Stimulated activated CD8-positive, alpha-beta memory T cell treated with anti-CD3 and anti-CD28 coated beads, Interleukin-2, amount 100 ng/mL, for 1 hour (primary cell): Measurements from ENCODE around the gene IL2RG.
A peak's percentile ranks its signal among the peaks of the same experiment; 100 is the strongest.

Experiments used
- DNase-seq, 2 donors: peaks; one replicate each; pipeline ENCODE4 v3.0.0-alpha.2; 2020; ENCODE audit warnings: low read depth in 2 of 2

The IL2RG gene

GRCh38 chrX:71107762-71108360, 3.5 kb downstream of the IL2RG start:
- no peak for DNase-seq

GRCh38 chrX:71107245-71107644, 4.1 kb downstream of the IL2RG start:
- no peak for DNase-seq

- DNase-seq, result no peak
Measured at GRCh38 chrX:71106427-71106826, 5.0 kb downstream of the IL2RG start, which contains the start of gene CXorf65. CXorf65 (minus strand) TSS chrX:71106740; CDS start chrX:71106556, 184 bp downstream.

GRCh38 chrX:71105628-71106027, 5.7 kb downstream of the IL2RG start:
- DNase-seq, result no peak

- DNase-seq, result no peak
Measured at GRCh38 chrX:71103110-71103983, 8.0 kb downstream of the IL2RG start.

DNA sequence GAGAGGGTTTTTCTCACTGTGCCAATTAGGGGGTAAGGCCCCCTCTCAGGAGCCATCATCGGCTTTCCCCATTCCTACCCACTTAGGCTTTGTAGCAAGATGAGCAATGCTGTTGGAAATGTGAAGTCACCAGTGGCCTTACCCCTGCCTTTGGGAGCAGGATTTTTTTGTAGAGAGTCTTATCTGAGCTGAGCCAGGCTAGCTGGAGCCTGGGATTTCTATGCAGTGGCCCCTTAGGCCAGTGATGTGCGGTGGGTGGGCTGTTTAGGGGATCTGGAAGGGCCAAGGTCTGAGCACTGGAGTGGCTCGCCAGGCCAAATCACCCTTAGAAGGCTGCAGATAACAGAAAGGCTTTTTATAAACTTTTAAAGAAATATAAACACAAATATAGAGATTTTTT, 9.1 kb downstream of the IL2RG start:
- no peak for DNase-seq

DNA sequence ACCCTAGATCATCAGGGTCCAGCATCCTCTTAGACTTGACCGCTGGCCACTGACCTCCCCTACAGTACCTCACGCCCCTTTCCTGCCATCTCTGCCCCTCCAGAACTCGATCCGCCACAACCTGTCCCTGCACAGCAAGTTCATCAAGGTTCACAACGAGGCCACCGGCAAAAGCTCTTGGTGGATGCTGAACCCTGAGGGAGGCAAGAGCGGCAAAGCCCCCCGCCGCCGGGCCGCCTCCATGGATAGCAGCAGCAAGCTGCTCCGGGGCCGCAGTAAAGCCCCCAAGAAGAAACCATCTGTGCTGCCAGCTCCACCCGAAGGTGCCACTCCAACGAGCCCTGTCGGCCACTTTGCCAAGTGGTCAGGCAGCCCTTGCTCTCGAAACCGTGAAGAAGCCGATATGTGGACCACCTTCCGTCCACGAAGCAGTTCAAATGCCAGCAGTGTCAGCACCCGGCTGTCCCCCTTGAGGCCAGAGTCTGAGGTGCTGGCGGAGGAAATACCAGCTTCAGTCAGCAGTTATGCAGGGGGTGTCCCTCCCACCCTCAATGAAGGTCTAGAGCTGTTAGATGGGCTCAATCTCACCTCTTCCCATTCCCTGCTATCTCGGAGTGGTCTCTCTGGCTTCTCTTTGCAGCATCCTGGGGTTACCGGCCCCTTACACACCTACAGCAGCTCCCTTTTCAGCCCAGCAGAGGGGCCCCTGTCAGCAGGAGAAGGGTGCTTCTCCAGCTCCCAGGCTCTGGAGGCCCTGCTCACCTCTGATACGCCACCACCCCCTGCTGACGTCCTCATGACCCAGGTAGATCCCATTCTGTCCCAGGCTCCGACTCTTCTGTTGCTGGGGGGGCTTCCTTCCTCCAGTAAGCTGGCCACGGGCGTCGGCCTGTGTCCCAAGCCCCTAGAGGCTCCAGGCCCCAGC, 10.5 kb downstream of the IL2RG start:
- no peak for DNase-seq

GRCh38 chrX:71099736-71100135, 11.6 kb downstream of the IL2RG start:
- no peak for DNase-seq

DNA sequence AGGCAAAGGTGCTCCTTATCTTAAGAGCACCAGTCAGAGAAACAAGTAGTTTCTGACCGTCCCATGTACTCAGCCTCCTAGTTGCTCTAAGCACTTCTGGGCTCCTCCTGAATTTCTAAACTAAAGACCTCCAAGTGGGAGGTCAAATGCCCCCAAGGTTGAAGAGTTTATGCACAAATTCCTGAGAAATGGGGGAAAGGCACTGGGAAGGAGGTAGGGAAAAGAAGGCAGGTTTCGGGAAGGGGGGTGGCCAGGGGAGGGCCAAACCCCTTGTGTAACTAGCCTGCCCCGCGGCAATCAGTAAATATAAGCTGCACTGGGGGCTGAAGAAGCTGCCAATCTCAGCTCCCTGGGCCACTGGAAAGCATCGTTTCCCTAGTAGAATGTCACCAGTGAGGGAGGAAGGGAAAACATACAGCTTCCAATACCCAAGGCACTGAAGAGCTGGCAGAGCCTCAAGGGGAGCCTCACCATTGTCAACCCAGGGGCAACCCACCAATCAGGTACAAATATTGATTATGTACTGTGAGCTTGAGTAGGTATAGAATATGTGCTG, 12.3 kb downstream of the IL2RG start:
- no peak for DNase-seq

DNA sequence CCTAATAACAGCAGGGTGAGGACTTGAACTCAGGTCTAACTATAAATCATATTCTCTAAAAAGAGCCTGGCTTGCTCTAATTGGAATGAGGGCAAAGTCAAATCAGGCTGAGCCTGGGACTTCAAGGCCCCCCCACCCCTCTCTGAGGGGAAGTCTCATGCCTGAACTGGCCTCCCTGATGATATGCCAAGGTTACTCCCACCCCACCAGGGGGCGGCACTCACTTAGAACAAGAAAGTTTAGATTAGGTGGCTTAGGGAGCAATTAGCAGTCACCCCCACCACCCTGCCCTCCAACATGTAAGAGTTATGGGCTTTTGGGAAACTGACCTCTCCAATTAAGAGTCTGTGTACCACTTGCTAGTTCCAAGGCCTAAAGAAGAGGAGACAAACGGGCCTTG, 13.1 kb downstream of the IL2RG start:
- peak; percentile 48 to 68 for DNase-seq

GRCh38 chrX:71096760-71097032, 14.7 kb downstream of the IL2RG start:
- no peak for DNase-seq

DNA sequence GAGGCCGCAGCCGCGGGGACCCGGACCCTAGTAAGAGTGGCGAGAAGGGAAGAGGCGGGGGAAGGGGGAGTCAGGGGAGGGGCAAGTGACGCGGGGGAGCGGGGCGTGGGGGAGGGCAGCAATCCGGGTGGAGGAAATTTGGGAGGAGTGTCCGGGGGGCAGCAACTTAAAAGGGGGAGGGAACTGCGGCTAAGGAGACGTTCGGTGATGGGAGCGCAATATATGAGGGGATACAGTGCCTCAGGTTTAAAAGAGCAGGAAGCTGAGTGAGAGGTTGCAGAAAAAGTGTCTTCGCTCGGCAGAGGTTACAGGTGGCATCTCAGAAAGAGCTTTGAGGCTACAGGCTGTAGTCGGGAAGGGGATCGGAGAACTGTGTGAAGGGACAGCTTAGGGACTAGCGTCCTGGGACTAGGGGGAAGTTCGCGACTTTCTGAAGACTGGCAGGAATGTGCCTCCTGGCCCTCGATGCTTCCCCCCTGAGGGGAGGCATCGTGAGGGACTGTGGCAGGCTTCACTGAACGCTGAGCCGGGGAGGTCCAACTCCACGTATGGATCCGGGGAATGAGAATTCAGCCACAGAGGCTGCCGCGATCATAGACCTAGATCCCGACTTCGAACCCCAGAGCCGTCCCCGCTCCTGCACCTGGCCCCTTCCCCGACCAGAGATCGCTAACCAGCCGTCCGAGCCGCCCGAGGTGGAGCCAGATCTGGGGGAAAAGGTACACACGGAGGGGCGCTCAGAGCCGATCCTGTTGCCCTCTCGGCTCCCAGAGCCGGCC, 15.2 kb downstream of the IL2RG start:
- no peak for DNase-seq

DNA sequence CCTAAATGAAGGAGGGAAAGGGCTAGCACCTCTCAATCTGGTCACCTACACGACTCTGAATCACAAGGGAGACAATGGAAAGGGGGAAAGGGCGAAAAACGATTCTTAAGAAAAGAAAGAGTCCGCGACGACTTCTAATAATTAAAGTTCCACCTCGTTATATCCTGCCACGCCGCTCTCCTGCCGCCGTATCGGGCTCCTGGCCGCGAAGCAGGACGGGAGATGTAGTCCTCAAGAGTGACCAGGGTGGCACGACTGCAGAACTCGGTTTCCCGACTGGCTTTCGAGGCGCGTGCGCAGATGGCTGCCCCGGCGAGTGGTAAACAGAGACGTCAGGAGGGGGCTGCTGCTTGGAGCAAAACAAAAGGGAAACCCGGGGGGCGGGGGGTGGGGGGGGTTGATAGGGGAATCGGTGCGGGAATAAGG, 15.8 kb downstream of the IL2RG start, which contains the start of gene FOXO4:
Gene FOXO4 (plus strand): TSS at position 297 of the 426 bp plus-strand sequence. CDS start 678 bp downstream, outside the sequence.
- peak; percentile 69 to 77 for DNase-seq

GRCh38 chrX:71095033-71095432, 16.3 kb downstream of the IL2RG start:
- DNase-seq, result no peak

DNA sequence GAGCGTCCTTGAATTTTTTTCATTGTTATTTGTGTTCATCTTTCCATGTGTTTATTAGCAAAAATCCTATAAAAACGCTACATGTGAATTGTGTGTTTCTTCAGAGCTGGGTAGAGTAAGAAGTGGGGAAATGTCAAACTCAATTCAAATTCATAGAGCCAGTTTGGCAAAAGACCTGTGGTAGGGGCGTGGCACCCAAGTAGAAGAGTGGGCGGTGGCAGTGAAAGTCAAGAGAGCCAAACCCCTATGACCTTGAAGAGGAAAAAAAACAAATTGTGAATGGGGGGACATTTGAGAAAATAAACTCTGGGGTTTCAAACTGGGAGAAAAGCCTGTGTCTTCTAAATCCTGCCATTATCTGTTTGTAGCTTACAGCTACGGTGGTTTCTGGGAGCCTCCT, 20.1 kb downstream of the IL2RG start:
- no peak for DNase-seq

DNA sequence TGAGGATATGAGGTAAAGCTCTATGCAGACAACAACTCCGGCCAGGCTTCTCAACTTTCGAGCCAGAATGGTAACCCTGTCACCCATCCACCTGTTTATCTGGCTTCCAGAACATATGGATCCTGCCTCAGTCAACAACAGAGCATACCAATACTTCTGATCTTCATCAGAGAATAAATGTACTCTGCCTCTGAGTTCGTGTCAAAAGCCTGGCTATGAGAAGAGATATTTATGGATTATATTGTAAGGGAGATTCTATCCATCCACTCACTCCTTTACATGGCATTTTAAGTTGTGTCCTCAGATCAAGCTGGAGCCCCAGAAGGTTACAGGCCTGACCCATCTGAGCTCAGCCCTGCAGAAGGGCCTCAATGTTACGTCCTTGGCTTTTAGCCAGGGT, 25.5 kb downstream of the IL2RG start:
- no peak for DNase-seq

- no peak for DNase-seq
Measured at GRCh38 chrX:71082822-71083221, 28.6 kb downstream of the IL2RG start.

- DNase-seq, result no peak
Measured at GRCh38 chrX:71082124-71082647, 29.2 kb downstream of the IL2RG start.

DNA sequence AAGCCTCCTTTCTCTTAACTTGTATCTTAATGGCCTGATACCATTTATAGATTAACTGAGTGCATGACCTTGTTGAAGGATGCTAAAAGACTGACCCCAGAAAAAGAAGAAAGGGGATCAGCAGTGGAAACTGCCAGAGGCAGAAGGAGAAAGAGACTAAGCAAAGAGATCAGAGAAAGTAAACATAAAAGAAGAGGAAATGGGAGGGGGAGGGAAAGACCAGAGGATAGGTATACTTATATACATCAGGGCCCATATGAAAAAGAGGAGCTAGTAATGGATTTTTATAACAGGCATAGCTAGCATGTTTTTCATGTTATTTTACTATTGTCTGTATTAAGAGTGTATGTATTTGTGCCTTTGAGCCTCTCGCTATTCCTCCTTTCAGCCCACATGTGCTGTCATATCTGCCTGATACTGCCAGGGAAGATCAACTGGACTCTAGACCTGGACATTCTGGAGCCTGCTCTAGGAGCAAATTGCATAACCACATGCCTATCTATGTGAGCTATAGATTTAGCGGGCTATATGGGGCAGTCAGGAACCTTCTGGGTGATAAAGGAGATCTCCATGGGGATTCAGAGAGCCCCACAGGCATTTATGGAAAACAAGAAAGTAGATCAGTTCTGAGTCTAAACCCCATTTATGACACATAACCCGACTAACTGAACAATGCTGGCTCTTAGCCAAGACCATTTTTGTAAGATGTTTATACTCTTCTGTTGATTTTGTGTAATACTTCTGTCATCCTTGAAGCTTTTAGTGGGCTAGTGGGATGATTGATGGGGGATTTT, 29.9 kb downstream of the IL2RG start:
- DNase-seq, result no peak

GRCh38 chrX:71070531-71070930, 40.8 kb downstream of the IL2RG start:
- DNase-seq, result no peak
